H9 (cell line): ENCODE measurements around the gene MSI2. TPM values are rescaled to one million over a fixed set of nuclear protein-coding genes. Genes with fewer than 3 reads are reported as not detected.

Experiments
- DNase-seq: peaks from one replicate; pipeline ENCODE4 v3.0.0-alpha.2; 2017
- H2AFZ ChIP-seq: one replicate; pipeline ENCODE4 v1.6.1; 2013; ENCODE audit warnings: mild to moderate bottlenecking, low read length, control low read depth, moderate library complexity
- H2AK5ac ChIP-seq: 2 replicates; pipeline ENCODE4 v1.6.1; 2013; ENCODE audit warnings: low read length, control low read depth, mixed read lengths; ENCODE audit not compliant: insufficient read length
- H2BK120ac ChIP-seq: one replicate; pipeline ENCODE4 v1.6.1; 2013; ENCODE audit warnings: low read depth, mild to moderate bottlenecking, low read length, control low read depth, inconsistent platforms; ENCODE audit not compliant: poor library complexity, severe bottlenecking
- H2BK12ac ChIP-seq: 2 replicates; pipeline ENCODE4 v1.6.1; 2013; ENCODE audit warnings: low read length, control low read depth, mixed read lengths, low read depth; ENCODE audit not compliant: insufficient read length
- H2BK15ac ChIP-seq: 2 replicates; pipeline ENCODE4 v1.6.1; 2013; ENCODE audit warnings: low read depth, low read length, control low read depth
- H2BK20ac ChIP-seq: one replicate; pipeline ENCODE4 v1.6.1; 2013; ENCODE audit warnings: low read depth, mild to moderate bottlenecking, low read length, control low read depth, inconsistent platforms; ENCODE audit not compliant: poor library complexity, severe bottlenecking
- H2BK5ac ChIP-seq: 2 replicates; pipeline ENCODE4 v1.6.1; 2013; ENCODE audit warnings: low read length, control low read depth, mixed read lengths; ENCODE audit not compliant: insufficient read length
- H3K14ac ChIP-seq: 2 replicates; pipeline ENCODE4 v1.6.1; 2013; ENCODE audit warnings: low read length, control low read depth; ENCODE audit not compliant: insufficient read depth
- H3K18ac ChIP-seq: 2 replicates; pipeline ENCODE4 v1.6.1; 2013; ENCODE audit warnings: low read depth, mild to moderate bottlenecking, mixed read lengths, low read length, control low read depth; ENCODE audit not compliant: insufficient read length
- H3K23ac ChIP-seq: 2 replicates; pipeline ENCODE4 v1.6.1; 2013; ENCODE audit warnings: low read length, control low read depth, mixed read lengths, low read depth; ENCODE audit not compliant: insufficient read length
- H3K23me2 ChIP-seq: 2 replicates; pipeline ENCODE4 v1.6.1; 2013; ENCODE audit warnings: low read depth, mild to moderate bottlenecking, mixed read lengths, low read length, control low read depth; ENCODE audit not compliant: insufficient read length, poor library complexity, severe bottlenecking
- H3K27ac ChIP-seq: 2 replicates; pipeline ENCODE4 v1.5.1; 2013; ENCODE audit warnings: low read length, control low read depth, mixed read lengths, low read depth; ENCODE audit not compliant: insufficient read length
- H3K27me3 ChIP-seq: 2 replicates; pipeline ENCODE4 v1.6.1; 2013; ENCODE audit warnings: low read length, control low read depth, inconsistent platforms; ENCODE audit not compliant: insufficient read depth
- H3K4ac ChIP-seq: 2 replicates; pipeline ENCODE4 v1.6.1; 2013; ENCODE audit warnings: low read depth, mild to moderate bottlenecking, control low read depth, inconsistent platforms, low read length, moderate library complexity
- H3K4me1 ChIP-seq: 2 replicates; pipeline ENCODE4 v1.6.1; 2013; ENCODE audit warnings: low read length, control low read depth, inconsistent platforms; ENCODE audit not compliant: insufficient read depth
- H3K4me2 ChIP-seq: 2 replicates; pipeline ENCODE4 v1.6.1; 2013; ENCODE audit warnings: low read length, control low read depth, mixed read lengths; ENCODE audit not compliant: insufficient read length, insufficient read depth
- H3K56ac ChIP-seq: 2 replicates; pipeline ENCODE4 v1.6.1; 2013; ENCODE audit warnings: low read depth, mild to moderate bottlenecking, mixed read lengths, low read length, control low read depth; ENCODE audit not compliant: insufficient read length
- H3K79me1 ChIP-seq: 2 replicates; pipeline ENCODE4 v1.6.1; 2013; ENCODE audit warnings: low read depth, mild to moderate bottlenecking, moderate library complexity, low read length, control low read depth, inconsistent platforms; ENCODE audit not compliant: insufficient read depth, poor library complexity, severe bottlenecking
- H3K79me2 ChIP-seq: 2 replicates; pipeline ENCODE4 v1.6.1; 2013; ENCODE audit warnings: low read length, control low read depth, inconsistent platforms; ENCODE audit not compliant: insufficient read depth
- H3K9ac ChIP-seq: 2 replicates; pipeline ENCODE4 v1.6.1; 2013; ENCODE audit warnings: low read length, control low read depth, mixed read lengths; ENCODE audit not compliant: insufficient read length; ENCODE audit errors: extremely low read depth
- H3K9me3 ChIP-seq: one replicate; pipeline ENCODE4 v1.6.1; 2013; ENCODE audit warnings: low read depth, low read length, inconsistent platforms; ENCODE audit not compliant: control insufficient read depth
- H3T11ph ChIP-seq: one replicate; pipeline ENCODE4 v1.6.1; 2013; ENCODE audit warnings: mild to moderate bottlenecking, low read length, control low read depth, inconsistent platforms
- H4K20me1 ChIP-seq: one replicate; pipeline ENCODE4 v1.6.1; 2013; ENCODE audit not compliant: control insufficient read depth, insufficient read length, insufficient read depth
- H4K5ac ChIP-seq: 2 replicates; pipeline ENCODE4 v1.6.1; 2013; ENCODE audit warnings: low read depth, mild to moderate bottlenecking, mixed read lengths, low read length, control low read depth; ENCODE audit not compliant: insufficient read length
- H4K8ac ChIP-seq: replicated peaks from 2 replicates; pipeline ENCODE4 v1.6.1; 2013; ENCODE audit warnings: low read length, control low read depth, mixed read lengths, low read depth; ENCODE audit not compliant: insufficient read length
- H4K91ac ChIP-seq: 2 replicates; pipeline ENCODE4 v1.6.1; 2013; ENCODE audit warnings: low read depth, mild to moderate bottlenecking, moderate library complexity, mixed read lengths, low read length, control low read depth; ENCODE audit not compliant: insufficient read length
- H3K27ac Mint-ChIP-seq, 3 experiments: 2 replicates in 2 of 3; 3 replicates in 1 of 3; pipeline ENCODE4 v1.8.0; 2020 to 2021; ENCODE audit warnings: mixed read lengths in 3 of 3, mild to moderate bottlenecking in 1 of 3, moderate library complexity in 1 of 3
- H3K27me3 Mint-ChIP-seq: 2 replicates; pipeline ENCODE4 v1.8.0; 2021; ENCODE audit warnings: low read depth, mild to moderate bottlenecking, moderate library complexity, mixed read lengths
- H3K36me3 Mint-ChIP-seq, 3 experiments: 2 replicates in 2 of 3; 3 replicates in 1 of 3; pipeline ENCODE4 v1.8.0; 2020 to 2021; ENCODE audit warnings: low read depth in 3 of 3, mixed read lengths in 3 of 3; ENCODE audit not compliant: insufficient read depth in 1 of 3
- H3K4me1 Mint-ChIP-seq, 2 experiments: 2 replicates each; pipeline ENCODE4 v1.8.0; 2020; ENCODE audit warnings: mixed read lengths in 2 of 2
- H3K4me3 Mint-ChIP-seq, 2 experiments: 2 replicates in 1 of 2; 3 replicates in 1 of 2; pipeline ENCODE4 v1.8.0; 2020 to 2021; ENCODE audit warnings: mild to moderate bottlenecking in 2 of 2, mixed read lengths in 2 of 2, moderate library complexity in 1 of 2
- H3K9me3 Mint-ChIP-seq, 2 experiments: 2 replicates in 1 of 2; 3 replicates in 1 of 2; pipeline ENCODE4 v1.8.0; 2020; ENCODE audit warnings: mild to moderate bottlenecking in 2 of 2, mixed read lengths in 2 of 2, moderate library complexity in 1 of 2
- CTCF ChIP-seq: fragments of 200-600 bp; sonication (generic); conservative IDR thresholded peaks from 3 replicates; pipeline ENCODE4 v1.8.0; 2021; ENCODE audit warnings: antibody characterized with exemption, mild to moderate bottlenecking
- WGBS: extraction: QIAGEN DNeasy Blood & Tissue Kit; methylation state at CpG from one replicate; pipeline ENCODE4 v1.1.7; 2013; ENCODE audit warnings: missing lambda C conversion rate, low lambda C conversion rate, mixed read lengths; ENCODE audit not compliant: insufficient read length; ENCODE audit errors: extremely low coverage; 5-methylcytosine and 5-hydroxymethylcytosine counted together
- total RNA-seq: library from RNA; stranded (reverse); gene quantifications from 2 replicates; pipeline ENCODE4 v1.2.1, GENCODE V29; 2021

The MSI2 gene
- total RNA-seq, 1 experiment from 2014 or later = 98.5 TPM

- Histone ChIP-seq H3K9ac (no peak overlapping the region), H2BK15ac (no peak overlapping the region), H4K91ac (no peak overlapping the region), H3K4me1 (no peaks in the 10 kb centered on the region), H3T11ph (no peak overlapping the region), H4K20me1 (no peaks in the 10 kb centered on the region), H3K14ac (no peak overlapping the region), H2BK20ac (no peak overlapping the region), H3K4ac (no peak overlapping the region), H4K5ac (no peak overlapping the region), H3K56ac (no peak overlapping the region), H3K4me2 (no peak overlapping the region), H3K9me3 (no peaks in the 10 kb centered on the region), H2AFZ (no peak overlapping the region), H3K79me2 (no peaks in the 10 kb centered on the region), H2BK12ac (no peak overlapping the region), H2AK5ac (no peak overlapping the region), H2BK120ac (no peak overlapping the region), H3K23ac (no peak overlapping the region), H3K23me2 (no peaks in the 10 kb centered on the region), H3K27ac (no peak overlapping the region), H3K27me3 (no peaks in the 10 kb centered on the region), H3K18ac (no peak overlapping the region), H2BK5ac (no peak overlapping the region), H4K8ac (no peak overlapping the region), H3K79me1 (no peaks in the 10 kb centered on the region)
- Mint-ChIP-seq H3K27ac (no peak overlapping the region), H3K27me3 (no peaks in the 10 kb centered on the region), H3K4me3 (no peak overlapping the region), H3K4me1 (peaks cover 23 to 31% of the 10 kb centered on the region in 2 experiments), H3K9me3 (no peaks in the 10 kb centered on the region), H3K36me3 (peaks cover under 1 to 10% (median 3%) of the 10 kb centered on the region in 3 experiments; a peak in 5 of 7 replicates)
- no peak for DNase-seq
- WGBS = no CpG with 5 or more reads among the region's 5 CpGs
- no peak for TF ChIP-seq CTCF
These were observed 383.1 kb downstream of the MSI2 start for GRCh38 chr17:57639381-57639780.
